Measurements from ENCODE around the gene TSPAN1.

DNA sequence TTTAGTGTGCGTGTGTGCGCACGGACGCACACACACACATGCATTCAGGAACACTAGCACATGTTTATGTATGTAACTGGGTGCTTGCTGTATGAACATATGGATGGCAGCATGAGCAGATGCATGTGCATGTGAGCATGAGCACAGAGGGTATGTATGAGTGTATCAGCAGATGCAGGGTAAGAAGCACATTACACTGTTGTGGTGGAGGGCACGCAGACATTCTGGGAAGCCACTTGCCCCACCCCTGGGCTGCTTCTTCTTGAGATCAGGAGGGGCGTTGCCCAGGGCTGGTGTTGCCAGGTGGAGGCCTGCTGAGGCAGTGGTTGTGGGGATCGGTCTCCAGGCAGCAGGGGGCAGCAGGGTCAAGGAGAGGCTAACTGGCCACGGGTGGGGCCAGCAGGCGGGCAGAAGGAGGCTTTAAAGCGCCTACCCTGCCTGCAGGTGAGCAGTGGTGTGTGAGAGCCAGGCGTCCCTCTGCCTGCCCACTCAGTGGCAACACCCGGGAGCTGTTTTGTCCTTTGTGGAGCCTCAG lies 5.3 kb downstream of the TSPAN1 start:
- TF ChIP-seq POLR2A (IDR thresholded peaks at IDR 0.05), result no peak
- TF ChIP-seq, protein P1, sequence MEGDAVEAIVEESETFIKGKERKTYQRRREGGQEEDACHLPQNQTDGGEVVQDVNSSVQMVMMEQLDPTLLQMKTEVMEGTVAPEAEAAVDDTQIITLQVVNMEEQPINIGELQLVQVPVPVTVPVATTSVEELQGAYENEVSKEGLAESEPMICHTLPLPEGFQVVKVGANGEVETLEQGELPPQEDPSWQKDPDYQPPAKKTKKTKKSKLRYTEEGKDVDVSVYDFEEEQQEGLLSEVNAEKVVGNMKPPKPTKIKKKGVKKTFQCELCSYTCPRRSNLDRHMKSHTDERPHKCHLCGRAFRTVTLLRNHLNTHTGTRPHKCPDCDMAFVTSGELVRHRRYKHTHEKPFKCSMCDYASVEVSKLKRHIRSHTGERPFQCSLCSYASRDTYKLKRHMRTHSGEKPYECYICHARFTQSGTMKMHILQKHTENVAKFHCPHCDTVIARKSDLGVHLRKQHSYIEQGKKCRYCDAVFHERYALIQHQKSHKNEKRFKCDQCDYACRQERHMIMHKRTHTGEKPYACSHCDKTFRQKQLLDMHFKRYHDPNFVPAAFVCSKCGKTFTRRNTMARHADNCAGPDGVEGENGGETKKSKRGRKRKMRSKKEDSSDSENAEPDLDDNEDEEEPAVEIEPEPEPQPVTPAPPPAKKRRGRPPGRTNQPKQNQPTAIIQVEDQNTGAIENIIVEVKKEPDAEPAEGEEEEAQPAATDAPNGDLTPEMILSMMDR (IDR thresholded peaks at IDR 0.05), result peak in 1 of 4 experiments; percentile 21

All from uterus (tissue), 2 donors.